ENCODE results near the gene CTDP1. TPM values are rescaled to one million over a fixed set of nuclear protein-coding genes. Genes with fewer than 3 reads are reported as not detected.

CTDP1 gene
- polyA plus RNA-seq, 1 experiment, result 12.9 TPM

DNA sequence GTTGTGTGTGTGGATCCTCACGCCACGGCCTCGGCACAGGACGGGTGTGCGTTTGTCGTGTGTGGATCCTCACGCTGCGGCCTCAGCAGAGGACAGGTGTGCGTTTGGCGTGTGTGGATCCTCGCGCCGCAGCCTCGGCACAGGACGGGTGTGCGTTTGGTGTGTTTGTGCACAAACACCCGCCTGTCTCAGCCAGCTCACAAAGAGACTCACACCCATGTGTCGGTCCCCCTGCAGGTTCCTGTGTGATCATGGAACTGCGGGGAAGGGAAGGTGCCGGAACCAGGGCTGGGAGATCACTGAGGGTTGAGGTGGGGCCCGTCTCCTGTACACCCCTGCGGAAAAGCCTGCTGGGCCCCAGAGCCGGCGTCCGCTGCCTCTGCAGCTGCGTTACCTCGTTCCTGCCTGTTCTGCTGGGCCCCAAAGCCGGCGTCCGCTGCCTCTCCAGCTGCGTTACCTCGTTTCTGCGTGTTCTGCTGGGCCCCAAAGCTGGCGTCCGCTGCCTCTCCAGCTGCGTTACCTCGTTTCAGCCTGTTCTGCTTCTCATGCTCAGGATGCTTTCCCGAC, 53.6 kb downstream of the CTDP1 start:
- H3K4me3 ChIP-seq (ENCODE audit: low read depth, low read length), result no peak overlapping the region
- DNase-seq (ENCODE audit: low read depth), result no peak
- ChIA-PET CTCF (no interaction called here), POLR2A (no interaction called here)
- H3K36me3 ChIP-seq (ENCODE audit: control insufficient read depth, insufficient read depth, low read length), result peaks cover 36% of the 10 kb centered on the region
- no peaks in the 10 kb centered on the region for H3K27me3 ChIP-seq (ENCODE audit: control insufficient read depth, insufficient read depth, low read length)
- TF ChIP-seq CTCF (IDR thresholded peaks at IDR 0.05; ENCODE audit: insufficient read depth, low read depth, low read length), result no peak

DNA sequence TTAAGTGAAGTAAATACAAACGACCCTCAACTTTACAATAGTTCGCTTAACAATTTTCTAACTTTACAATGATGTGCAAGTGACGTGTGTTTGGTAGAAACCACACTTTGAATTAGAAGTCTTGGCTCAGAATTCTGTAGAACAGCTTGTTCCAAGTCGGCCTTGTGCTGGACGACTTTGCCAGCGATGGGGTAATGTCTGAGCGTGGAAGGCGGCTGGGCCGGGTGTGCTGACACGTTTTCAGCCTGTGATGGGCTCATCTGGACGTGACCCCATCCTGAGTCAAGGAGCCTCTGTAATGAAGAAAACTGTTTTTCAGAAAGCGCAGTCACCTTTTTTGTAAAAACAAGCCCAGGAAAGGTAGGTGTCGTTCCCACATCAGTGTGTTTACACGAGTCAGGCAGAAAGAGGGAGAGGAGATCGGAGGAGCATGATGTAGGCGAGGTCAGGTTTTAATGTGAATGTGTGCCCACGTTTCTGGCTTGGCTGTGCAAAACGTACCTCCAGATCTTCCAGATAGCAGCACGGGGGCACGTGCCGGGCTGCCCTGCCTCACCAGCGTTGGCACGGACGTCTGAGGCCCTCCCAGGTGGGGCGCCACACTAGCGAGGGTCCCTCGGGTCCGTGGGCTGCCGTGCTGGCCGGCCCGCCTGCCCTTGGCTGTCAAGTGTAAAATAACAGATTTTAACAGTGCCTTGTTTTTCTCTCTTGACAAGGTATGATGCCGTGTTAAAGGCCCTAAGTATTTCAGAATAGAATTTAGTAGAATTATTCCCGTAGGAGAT, 54.6 kb downstream of the CTDP1 start:
- CTCF ChIA-PET, result no interaction called here
- H3K36me3 ChIP-seq (ENCODE audit: control insufficient read depth, insufficient read depth, low read length), result peaks cover 29% of the 10 kb centered on the region
- H3K27me3 ChIP-seq (ENCODE audit: control insufficient read depth, insufficient read depth, low read length), result no peaks in the 10 kb centered on the region
- no peak for DNase-seq (ENCODE audit: low read depth)
- POLR2A ChIA-PET, result no interaction called here
- TF ChIP-seq CTCF (IDR thresholded peaks at IDR 0.05; ENCODE audit: insufficient read depth, low read depth, low read length), result no peak
- H3K4me3 ChIP-seq (ENCODE audit: low read depth, low read length), result no peak overlapping the region

DNA sequence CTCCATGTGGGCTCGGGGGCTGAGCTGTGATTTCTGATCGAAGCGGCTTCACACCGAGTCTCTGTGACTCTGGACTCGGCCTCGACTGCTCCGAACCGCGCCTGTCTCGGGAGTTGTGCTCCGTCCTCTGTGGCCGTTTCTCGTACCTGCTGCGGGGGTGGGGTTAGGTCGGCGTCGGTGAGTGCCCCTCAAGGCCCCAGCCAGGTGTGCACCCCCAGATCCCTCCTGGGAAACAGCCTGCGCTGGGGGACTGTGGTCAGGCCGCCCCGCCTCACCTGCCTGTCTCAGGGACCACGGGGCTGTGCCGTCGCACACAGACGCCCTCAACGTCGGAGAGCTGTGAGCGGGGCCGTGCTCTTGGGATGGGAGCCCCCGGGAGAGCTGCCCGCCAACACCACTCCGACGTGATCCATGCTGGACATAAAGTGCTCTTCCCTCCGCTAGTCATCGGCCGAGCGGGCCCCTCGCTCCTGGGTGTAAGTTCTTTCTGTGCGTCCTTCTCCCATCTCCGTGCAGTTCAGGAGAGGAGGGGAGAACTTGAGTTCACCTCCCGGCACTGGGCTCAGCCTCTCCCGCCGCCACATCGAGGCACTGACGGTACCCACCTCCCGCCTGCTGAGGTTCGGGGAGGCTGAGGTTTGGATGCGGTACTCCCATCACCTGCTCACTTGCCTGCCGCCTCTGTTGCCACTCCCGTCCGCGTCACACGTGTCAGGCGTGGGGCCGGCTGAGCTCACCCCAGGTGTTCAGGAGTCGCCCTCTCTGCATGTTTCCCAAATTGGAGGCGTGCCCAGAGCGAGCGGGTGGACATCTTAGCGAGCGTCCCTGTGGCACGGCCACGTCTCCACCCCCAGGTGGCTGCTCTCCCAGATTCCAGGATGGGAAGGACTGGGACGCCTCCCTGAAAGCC, 55.7 kb downstream of the CTDP1 start:
- Histone ChIP-seq H3K36me3 (ENCODE audit: control insufficient read depth, insufficient read depth, low read length) (peaks cover 23% of the 10 kb centered on the region), H3K4me3 (ENCODE audit: low read depth, low read length) (no peak overlapping the region), H3K27me3 (ENCODE audit: control insufficient read depth, insufficient read depth, low read length) (no peaks in the 10 kb centered on the region)
- CTCF ChIA-PET, result no interaction called here
- no peak for DNase-seq (ENCODE audit: low read depth)
- TF ChIP-seq CTCF (IDR thresholded peaks at IDR 0.05; ENCODE audit: insufficient read depth, low read depth, low read length), result no peak
- POLR2A ChIA-PET, result no interaction called here

- ChIA-PET CTCF (no interaction called here), POLR2A (no interaction called here)
- TF ChIP-seq CTCF (IDR thresholded peaks at IDR 0.05; ENCODE audit: insufficient read depth, low read depth, low read length), result no peak
- Histone ChIP-seq H3K4me3 (ENCODE audit: low read depth, low read length) (no peak overlapping the region), H3K36me3 (ENCODE audit: control insufficient read depth, insufficient read depth, low read length) (peaks cover 20% of the 10 kb centered on the region), H3K27me3 (ENCODE audit: control insufficient read depth, insufficient read depth, low read length) (no peaks in the 10 kb centered on the region)
- DNase-seq (ENCODE audit: low read depth), result no peak
Observed at GRCh38 chr18:79736230-79736629, 56.6 kb downstream of the CTDP1 start.

- Histone ChIP-seq H3K36me3 (ENCODE audit: control insufficient read depth, insufficient read depth, low read length) (peaks cover 19% of the 10 kb centered on the region), H3K27me3 (ENCODE audit: control insufficient read depth, insufficient read depth, low read length) (no peaks in the 10 kb centered on the region), H3K4me3 (ENCODE audit: low read depth, low read length) (no peak overlapping the region)
- no peak for TF ChIP-seq CTCF (IDR thresholded peaks at IDR 0.05; ENCODE audit: insufficient read depth, low read depth, low read length)
- ChIA-PET CTCF (interaction anchor here (0.8 kb wide), 1 partner anchor 17 kb away, joined by 3 read pairs; no protein-coding TSS in a partner anchor), POLR2A (no interaction called here)
- DNase-seq (ENCODE audit: low read depth), result no peak
Observed at GRCh38 chr18:79736846-79737245, 57.2 kb downstream of the CTDP1 start.
